ENCODE results near the gene HSPA1L. TPM values are rescaled to one million over a fixed set of nuclear protein-coding genes. Genes with fewer than 3 reads are reported as not detected.

HSPA1L gene
- total and polyA plus RNA-seq, 2 experiments from 2014 or later = 3.1 to 4.5 TPM

DNA sequence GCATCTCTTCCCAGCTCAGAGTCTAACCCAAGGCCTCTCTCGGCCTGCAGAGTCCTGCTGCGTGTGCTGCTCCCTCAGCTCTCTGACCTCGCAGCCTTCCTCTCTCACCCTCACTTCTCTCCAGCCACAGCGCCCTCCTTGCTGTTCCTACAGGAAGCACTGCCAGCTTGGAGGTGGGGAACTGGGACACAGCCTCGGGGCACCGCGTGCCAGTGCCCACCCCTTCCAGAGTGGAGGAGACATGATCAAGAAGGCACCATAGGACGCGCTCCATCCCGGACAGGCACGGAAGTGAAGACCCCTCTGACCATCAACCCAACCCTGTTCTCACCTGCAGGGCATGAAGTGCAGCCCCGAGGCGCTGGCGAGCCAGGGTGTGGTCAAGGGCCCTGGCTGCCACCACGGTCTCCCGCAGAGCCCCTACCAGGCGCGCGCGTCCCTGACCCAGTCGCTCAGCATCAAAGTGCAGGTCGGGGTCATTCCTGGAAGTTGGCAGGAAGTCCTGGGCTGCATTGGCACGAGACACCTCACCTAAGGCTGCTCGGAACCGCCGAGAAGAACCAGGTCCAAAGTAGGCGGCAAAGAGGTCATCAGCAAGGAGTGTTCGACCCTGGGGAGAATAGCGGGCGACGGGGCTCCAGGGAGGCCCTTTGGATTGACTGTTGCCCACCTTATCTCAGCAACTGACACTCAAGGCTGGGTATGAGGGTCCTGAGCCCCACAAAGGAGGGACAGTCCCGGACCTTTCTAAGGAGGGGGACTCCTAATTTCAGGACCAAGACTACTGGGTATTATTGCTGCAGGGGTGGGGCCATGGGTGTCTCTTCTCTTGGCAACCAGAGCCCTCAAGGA is 39.2 kb downstream of the HSPA1L start:
- Histone ChIP-seq H3K4me3 (no peak overlapping the region), H3K27me3 (no peaks in the 10 kb centered on the region), H3K9me3 (ENCODE audit: low read depth) (no peaks in the 10 kb centered on the region), H3K27ac (peak overlapping the region; percentile 91), H3K4me1 (ENCODE audit: low read depth) (peaks cover 22% of the 10 kb centered on the region), H3K36me3 (no peaks in the 10 kb centered on the region)
- TF ChIP-seq CTCF (IDR thresholded peaks at IDR 0.05; ENCODE audit: low read depth, low read length) = no peak
- no peak for DNase-seq (ENCODE audit: low read depth in 1 of 2, low spot score in 1 of 2)

DNA sequence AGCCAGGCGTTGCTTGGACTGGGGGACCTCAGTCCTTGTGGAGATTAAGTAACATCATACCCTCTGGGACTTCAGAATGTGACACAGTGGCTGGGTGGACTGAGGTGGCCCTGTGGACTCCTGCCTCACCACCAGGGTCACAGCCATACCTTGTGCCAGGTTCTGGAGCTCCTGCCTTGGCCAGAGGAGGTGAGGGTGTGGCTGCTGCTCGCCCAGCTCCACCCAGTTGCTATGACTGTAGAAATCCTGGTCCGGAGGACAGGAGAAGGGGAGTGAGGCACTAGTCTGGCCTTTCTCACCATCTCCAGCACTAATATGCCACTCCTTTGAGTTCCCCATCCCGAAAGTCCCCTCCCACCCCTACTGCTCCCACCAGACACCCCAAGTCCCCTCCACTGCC is 39.9 kb downstream of the HSPA1L start:
- no peak overlapping the region for H3K4me3 ChIP-seq
- no peaks in the 10 kb centered on the region for H3K9me3 ChIP-seq (ENCODE audit: low read depth)
- no peak for TF ChIP-seq CTCF (IDR thresholded peaks at IDR 0.05; ENCODE audit: low read depth, low read length)
- peak overlapping the region; percentile 50 for H3K27ac ChIP-seq
- no peaks in the 10 kb centered on the region for H3K36me3 ChIP-seq
- peaks cover 22% of the 10 kb centered on the region for H3K4me1 ChIP-seq (ENCODE audit: low read depth)
- no peaks in the 10 kb centered on the region for H3K27me3 ChIP-seq
- DNase-seq (ENCODE audit: low read depth in 1 of 2, low spot score in 1 of 2) = no peak

DNA sequence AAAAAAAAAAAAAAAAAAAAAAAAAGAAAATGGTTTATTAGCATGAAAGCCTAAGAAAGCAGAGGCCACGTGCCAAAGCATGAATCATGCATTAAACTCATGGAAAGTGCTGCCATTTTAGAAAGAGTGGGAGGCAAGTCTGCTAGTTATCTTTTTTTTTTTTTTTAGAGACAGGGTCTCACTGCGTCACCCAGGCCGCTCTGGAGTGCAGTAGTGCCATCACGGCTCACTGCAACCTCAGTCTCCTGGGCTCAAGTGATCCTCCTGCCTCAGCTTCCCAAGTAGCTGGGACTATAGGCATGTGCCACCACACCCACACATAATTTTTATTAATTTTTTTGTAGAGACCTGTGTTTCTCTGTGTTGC is 43.1 kb downstream of the HSPA1L start:
- no peaks in the 10 kb centered on the region for H3K9me3 ChIP-seq (ENCODE audit: low read depth)
- peaks cover 11% of the 10 kb centered on the region for H3K4me1 ChIP-seq (ENCODE audit: low read depth)
- no peaks in the 10 kb centered on the region for H3K27me3 ChIP-seq
- TF ChIP-seq CTCF (IDR thresholded peaks at IDR 0.05; ENCODE audit: low read depth, low read length) = no peak
- H3K27ac ChIP-seq = no peak overlapping the region
- H3K4me3 ChIP-seq = no peak overlapping the region
- no peaks in the 10 kb centered on the region for H3K36me3 ChIP-seq
- peak in 1 of 2 donors; percentile 65 for DNase-seq (ENCODE audit: low read depth in 1 of 2, low spot score in 1 of 2)

DNA sequence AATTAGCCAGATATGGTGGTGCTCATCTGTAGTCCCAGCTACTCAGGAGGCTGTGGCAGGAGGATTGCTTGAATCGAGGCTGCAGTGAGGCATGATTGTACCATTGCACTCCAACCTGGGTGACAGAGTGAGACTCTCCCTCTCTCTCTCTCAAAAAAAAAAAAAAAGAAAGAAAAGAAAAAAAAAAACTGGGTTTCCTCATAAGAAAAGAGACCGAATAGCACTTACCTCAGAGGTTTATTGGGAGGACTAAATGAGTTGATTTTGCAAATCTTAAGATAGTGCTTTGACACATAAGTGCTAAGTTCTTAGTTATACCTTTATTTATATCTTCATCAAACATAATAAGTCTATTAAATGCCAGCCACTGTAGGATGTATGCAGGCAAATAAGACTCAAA is 44.2 kb downstream of the HSPA1L start:
- Histone ChIP-seq H3K27me3 (no peaks in the 10 kb centered on the region), H3K9me3 (ENCODE audit: low read depth) (no peaks in the 10 kb centered on the region), H3K36me3 (no peaks in the 10 kb centered on the region), H3K27ac (no peak overlapping the region), H3K4me1 (ENCODE audit: low read depth) (no peaks in the 10 kb centered on the region), H3K4me3 (no peak overlapping the region)
- TF ChIP-seq CTCF (IDR thresholded peaks at IDR 0.05; ENCODE audit: low read depth, low read length) = no peak
- no peak for DNase-seq (ENCODE audit: low read depth in 1 of 2, low spot score in 1 of 2)

- Histone ChIP-seq H3K9me3 (ENCODE audit: low read depth) (no peaks in the 10 kb centered on the region), H3K4me1 (ENCODE audit: low read depth) (no peaks in the 10 kb centered on the region), H3K4me3 (no peak overlapping the region), H3K27me3 (no peaks in the 10 kb centered on the region), H3K36me3 (no peaks in the 10 kb centered on the region), H3K27ac (no peak overlapping the region)
- TF ChIP-seq CTCF (IDR thresholded peaks at IDR 0.05; ENCODE audit: low read depth, low read length) = peak; percentile 77
- DNase-seq (ENCODE audit: low read depth in 1 of 2, low spot score in 1 of 2) = peak; percentile 45 to 60
Measured at GRCh38 chr6:31769684-31770371, 45.3 kb downstream of the HSPA1L start.

Data from cardiac muscle cell (in vitro differentiated cells and primary cell).